Retina (tissue), 1 donor: Measurements from ENCODE around the gene FHOD1.

Experiments
- DNase-seq: peaks from one replicate; pipeline ENCODE4 v3.0.0-alpha.2; 2016

The FHOD1 gene

GRCh38 chr16:67247192-67248072 is at the start of gene FHOD1:
FHOD1 (minus strand) TSS chr16:67247481; CDS start chr16:67247410, 71 bp downstream.
- DNase-seq: peak; percentile 91

GRCh38 chr16:67296420-67296819 is 49.1 kb upstream of the FHOD1 start:
- DNase-seq: no peak

GRCh38 chr16:67294938-67295361 is 47.7 kb upstream of the FHOD1 start:
- no peak for DNase-seq

GRCh38 chr16:67294171-67294757 is 47.0 kb upstream of the FHOD1 start:
- no peak for DNase-seq

GRCh38 chr16:67291461-67291860 is 44.2 kb upstream of the FHOD1 start:
- no peak for DNase-seq

- DNase-seq: no peak
Observed at GRCh38 chr16:67287960-67288359, 40.7 kb upstream of the FHOD1 start.

- DNase-seq: no peak
Observed at GRCh38 chr16:67286441-67287235, 39.4 kb upstream of the FHOD1 start.

- peak; percentile 44 for DNase-seq
Observed at GRCh38 chr16:67284699-67285646, 37.7 kb upstream of the FHOD1 start.

GRCh38 chr16:67283826-67284555 is 36.7 kb upstream of the FHOD1 start:
- no peak for DNase-seq

GRCh38 chr16:67283039-67283825 is 36.0 kb upstream of the FHOD1 start:
- no peak for DNase-seq

GRCh38 chr16:67282447-67282805 is 35.1 kb upstream of the FHOD1 start:
- no peak for DNase-seq

- DNase-seq: no peak
Observed at GRCh38 chr16:67281536-67282446, 34.5 kb upstream of the FHOD1 start.

GRCh38 chr16:67280090-67281015 is 33.1 kb upstream of the FHOD1 start:
- DNase-seq: no peak

GRCh38 chr16:67279296-67280089 is 32.2 kb upstream of the FHOD1 start, which contains the start of gene PLEKHG4:
PLEKHG4 (plus strand) TSS chr16:67279532; CDS start chr16:67280045, 513 bp downstream.
- DNase-seq: peak; percentile 80

- DNase-seq: peak; percentile 35
Observed at GRCh38 chr16:67278773-67279295, 31.6 kb upstream of the FHOD1 start.

GRCh38 chr16:67277999-67278772 is 30.9 kb upstream of the FHOD1 start:
- DNase-seq: no peak
